IMR-90 (cell line): ENCODE data around the gene ATP4B. TPM values are rescaled to one million over a fixed set of nuclear protein-coding genes. Genes with fewer than 3 reads are reported as not detected.

Source experiments
- ATAC-seq: fragments of 200-7000 bp; cut with Tn5 transposase; 2 replicates; pipeline ENCODE4 v1.9.1; 2020; ENCODE audit warnings: low read depth, mild to moderate bottlenecking, moderate library complexity
- BruUV-seq: library from RNA; stranded (reverse); fragments of 400-500 nt; replicated peaks from 2 replicates; lab custom pipeline; 2021; lab: Mats Ljungman, UMichigan
- CTCF ChIA-PET: fragments of 300-600 bp; formaldehyde crosslinking; extraction: SDS; loops from one replicate; lab custom pipeline; 2021; ENCODE audit warnings: antibody characterized with exemption; lab: Yijun Ruan, JAX
- POLR2A ChIA-PET: fragments of 300-600 bp; sonication (Branson Sonifier 250); formaldehyde crosslinking; loops from one replicate; lab custom pipeline; 2022; ENCODE audit warnings: antibody characterized with exemption; ENCODE audit not compliant: unreplicated experiment; lab: Charles Lee
- DNase-seq: peaks from one replicate; pipeline ENCODE4 v3.0.0; 2013
- H2AFZ ChIP-seq: replicated peaks from 2 replicates; pipeline ENCODE3; 2013; ENCODE audit warnings: low read length, mild to moderate bottlenecking; ENCODE audit not compliant: poor library complexity
- H2AK5ac ChIP-seq: 2 replicates; pipeline ENCODE4 v1.6.1; 2013; ENCODE audit warnings: low read depth, low read length, inconsistent platforms
- H2AK9ac ChIP-seq: replicated peaks from 2 replicates; pipeline ENCODE3; 2013; ENCODE audit warnings: mild to moderate bottlenecking, low read depth, low read length, moderate library complexity; ENCODE audit not compliant: poor library complexity
- H2BK120ac ChIP-seq: 2 replicates; pipeline ENCODE4 v1.6.1; 2013; ENCODE audit warnings: low read depth, low read length, inconsistent platforms
- H2BK15ac ChIP-seq: 3 replicates; pipeline ENCODE4 v1.6.1; 2013; ENCODE audit warnings: low read depth, low read length, inconsistent platforms
- H2BK20ac ChIP-seq: 2 replicates; pipeline ENCODE4 v1.6.1; 2013; ENCODE audit warnings: low read depth, mild to moderate bottlenecking, inconsistent platforms, low read length, moderate library complexity
- H2BK5ac ChIP-seq: 2 replicates; pipeline ENCODE4 v1.6.1; 2013; ENCODE audit warnings: mild to moderate bottlenecking, low read depth, low read length, inconsistent platforms; ENCODE audit not compliant: poor library complexity, severe bottlenecking
- H3K14ac ChIP-seq: replicated peaks from 2 replicates; pipeline ENCODE4 v1.6.1; 2013; ENCODE audit warnings: low read depth, low read length, inconsistent platforms
- H3K18ac ChIP-seq: 2 replicates; pipeline ENCODE4 v1.6.1; 2013; ENCODE audit warnings: low read depth, low read length, control low read depth
- H3K23ac ChIP-seq: 2 replicates; pipeline ENCODE4 v1.6.1; 2013; ENCODE audit warnings: low read depth, low read length, inconsistent platforms
- H3K27ac ChIP-seq: 2 replicates; pipeline ENCODE4 v1.5.1; 2013; ENCODE audit warnings: mild to moderate bottlenecking, control low read depth, low read length; ENCODE audit not compliant: insufficient read depth
- H3K27me3 ChIP-seq: 2 replicates; pipeline ENCODE4 v1.6.1; 2013; ENCODE audit warnings: low read length; ENCODE audit not compliant: control insufficient read depth, insufficient read depth
- H3K36me3 ChIP-seq: 2 replicates; pipeline ENCODE4 v1.6.1; 2013; ENCODE audit warnings: low read length, mixed read lengths; ENCODE audit not compliant: control insufficient read depth, insufficient read depth
- H3K4ac ChIP-seq: 2 replicates; pipeline ENCODE4 v1.6.1; 2013; ENCODE audit warnings: low read depth, low read length, inconsistent platforms
- H3K4me1 ChIP-seq: 2 replicates; pipeline ENCODE4 v1.6.1; 2013; ENCODE audit warnings: low read length, mixed read lengths; ENCODE audit not compliant: control insufficient read depth, insufficient read depth
- H3K4me2 ChIP-seq: 2 replicates; pipeline ENCODE4 v1.6.1; 2013; ENCODE audit warnings: low read depth, mild to moderate bottlenecking, control low read depth, low read length, moderate library complexity
- H3K4me3 ChIP-seq: 2 replicates; pipeline ENCODE4 v1.5.1; 2013; ENCODE audit warnings: low read depth, mild to moderate bottlenecking, control low read depth, low read length, moderate library complexity; ENCODE audit not compliant: insufficient read depth
- H3K56ac ChIP-seq: 2 replicates; pipeline ENCODE4 v1.6.1; 2013; ENCODE audit warnings: low read length, inconsistent platforms; ENCODE audit not compliant: insufficient read depth; ENCODE audit errors: extremely low read depth
- H3K79me1 ChIP-seq, 2 experiments: 2 replicates each; pipeline ENCODE4 v1.6.1; 2013; ENCODE audit warnings: low read length in 2 of 2, inconsistent platforms in 1 of 2, low read depth in 1 of 2
- H3K9ac ChIP-seq: 2 replicates; pipeline ENCODE4 v1.6.1; 2013; ENCODE audit warnings: low read depth, low read length, control low read depth
- H3K9me1 ChIP-seq: 2 replicates; pipeline ENCODE4 v1.6.1; 2013; ENCODE audit warnings: low read length, inconsistent platforms; ENCODE audit not compliant: insufficient read depth
- H3K9me3 ChIP-seq: 2 replicates; pipeline ENCODE4 v1.6.1; 2013; ENCODE audit warnings: low read length; ENCODE audit not compliant: control insufficient read depth, insufficient read depth
- H4K20me1 ChIP-seq: 2 replicates; pipeline ENCODE4 v1.6.1; 2013; ENCODE audit warnings: low read length, inconsistent platforms; ENCODE audit not compliant: insufficient read depth
- H4K5ac ChIP-seq: 2 replicates; pipeline ENCODE4 v1.6.1; 2013; ENCODE audit warnings: mild to moderate bottlenecking, low read depth, low read length, control low read depth
- H4K8ac ChIP-seq, 2 experiments: 2 replicates each; pipeline ENCODE4 v1.6.1; 2013; ENCODE audit warnings: low read depth in 2 of 2, low read length in 2 of 2, control low read depth in 1 of 2, inconsistent platforms in 1 of 2
- H4K91ac ChIP-seq: 2 replicates; pipeline ENCODE4 v1.6.1; 2013; ENCODE audit warnings: low read depth, low read length, inconsistent platforms; ENCODE audit not compliant: insufficient read depth
- BHLHE40 ChIP-seq: fragments of 150-350 bp; IDR thresholded peaks from 2 replicates; pipeline ENCODE4 v1.6.1; 2016; ENCODE audit warnings: mild to moderate bottlenecking, low read depth, low read length
- CEBPB ChIP-seq: IDR thresholded peaks from 2 replicates; pipeline ENCODE4 v1.6.1; 2012; ENCODE audit warnings: low read depth, low read length, improper control_type of control experiment
- CHD1 ChIP-seq: IDR thresholded peaks from 2 replicates; pipeline ENCODE4 v1.6.1; 2012; ENCODE audit warnings: low read depth, low read length, improper control_type of control experiment
- CTCF ChIP-seq: conservative IDR thresholded peaks from 2 replicates; pipeline ENCODE4 v1.5.1; 2012; ENCODE audit warnings: mild to moderate bottlenecking, low read depth, low read length, improper control_type of control experiment
- ELK1 ChIP-seq: fragments of 150-350 bp; IDR thresholded peaks from 2 replicates; pipeline ENCODE4 v1.6.1; 2016; ENCODE audit warnings: low read depth, mild to moderate bottlenecking, low read length, moderate library complexity, borderline replicate concordance
- FOS ChIP-seq: fragments of 150-350 bp; IDR thresholded peaks from 2 replicates; pipeline ENCODE4 v1.6.1; 2016; ENCODE audit warnings: low read depth, low read length
- MAFK ChIP-seq: IDR thresholded peaks from 2 replicates; pipeline ENCODE4 v1.6.1; 2012; ENCODE audit warnings: low read depth, low read length, improper control_type of control experiment
- MAZ ChIP-seq: IDR thresholded peaks from 2 replicates; pipeline ENCODE4 v1.6.1; 2012; ENCODE audit warnings: low read depth, mild to moderate bottlenecking, low read length, improper control_type of control experiment, moderate library complexity, borderline replicate concordance
- MXI1 ChIP-seq: IDR thresholded peaks from 2 replicates; pipeline ENCODE4 v1.6.1; 2012; ENCODE audit warnings: low read depth, mild to moderate bottlenecking, low read length, moderate library complexity, borderline replicate concordance
- NFE2L2 ChIP-seq: fragments of 150-350 bp; IDR thresholded peaks from 2 replicates; pipeline ENCODE4 v1.6.1; 2016; ENCODE audit warnings: low read depth, mild to moderate bottlenecking, low read length
- POLR2A ChIP-seq: IDR thresholded peaks from 2 replicates; pipeline ENCODE4 v1.6.1; 2012; ENCODE audit warnings: mild to moderate bottlenecking, low read depth, low read length
- RAD21 ChIP-seq: IDR thresholded peaks from 2 replicates; pipeline ENCODE4 v1.6.1; 2012; ENCODE audit warnings: low read length, improper control_type of control experiment
- RFX5 ChIP-seq: IDR thresholded peaks from 2 replicates; pipeline ENCODE4 v1.8.0; 2012; ENCODE audit warnings: low read depth, mild to moderate bottlenecking, low read length, moderate library complexity
- SMC3 ChIP-seq: fragments of 150-350 bp; IDR thresholded peaks from 2 replicates; pipeline ENCODE4 v1.6.1; 2016; ENCODE audit warnings: low read depth, mild to moderate bottlenecking, antibody characterized with exemption, low read length, moderate library complexity
- USF2 ChIP-seq: fragments of 150-350 bp; IDR thresholded peaks from 2 replicates; pipeline ENCODE4 v1.6.1; 2017; ENCODE audit warnings: mild to moderate bottlenecking, antibody characterized with exemption, low read length, low read depth
- WGBS, 2 experiments: methylation state at CpG; one replicate each; pipeline versions ENCODE4 v1.1.5 to v1.1.7; 2013; ENCODE audit warnings: missing lambda C conversion rate in 2 of 2; ENCODE audit not compliant: insufficient read length in 1 of 2; ENCODE audit errors: extremely low coverage in 2 of 2; 5-methylcytosine and 5-hydroxymethylcytosine counted together
- dilution Hi-C: fragments of 300-500 bp; cut with HindIII; formaldehyde crosslinking; loops from one replicate; pipeline ENCODE4 v1.14.3; 2018; ENCODE audit warnings: low sequenced_read_pairs; ENCODE audit not compliant: unreplicated experiment
- in situ Hi-C: fragments of 300-500 bp; cut with MboI; formaldehyde crosslinking; loops from 3 replicates; pipeline ENCODE4 v1.14.3; 2019; ENCODE audit warnings: low sequenced_read_pairs, inconsistent platforms, mixed read lengths
- intact Hi-C: fragments of 100-400 bp; cut with micrococcal nuclease; formaldehyde crosslinking; loops from 2 replicates; pipeline ENCODE4 v1.10.0; 2022
- polyA plus RNA-seq, 3 experiments: library from polyadenylated mRNA; depleted of rRNA; stranded (reverse); fragments of >200 nt; gene quantifications; 2 replicates each; pipeline ENCODE4 v1.2.3, GENCODE V29; 2012; ENCODE audit warnings: low replicate concordance in 1 of 3
- total RNA-seq: library from RNA; depleted of rRNA; stranded (reverse); fragments of >200 nt; gene quantifications from 2 replicates; pipeline ENCODE4 v1.2.3, GENCODE V29; 2012

The ATP4B gene
- total and polyA plus RNA-seq, 2 of the 4 experiments (the other 2 are of a cell fraction), result not detected

GRCh38 chr13:113623491-113624234 lies 34.3 kb downstream of the ATP4B start:
- H3K9me1 ChIP-seq, result peaks cover 12% of the 10 kb centered on the region; the same call in 1 of the 2 replicates
- no peak overlapping the region for H3K23ac ChIP-seq
- no peaks in the 10 kb centered on the region for H3K9me3 ChIP-seq
- CTCF ChIA-PET, result no interaction called here
- in situ Hi-C loops (no loop called here), dilution Hi-C loops (no loop called here), intact Hi-C loops (no loop called here)
- H3K56ac ChIP-seq, result no peak overlapping the region
- no peak overlapping the region for H3K4me2 ChIP-seq
- H4K5ac ChIP-seq, result no peak overlapping the region
- H2BK5ac ChIP-seq, result no peak overlapping the region
- H2AFZ ChIP-seq, result no peak overlapping the region
- no peak overlapping the region for H3K4me3 ChIP-seq
- 100% methylated on average over 2 of the region's 20 CpGs; no CpG with 5 or more reads in 1 of the 2 experiments for WGBS, 2 experiments
- H4K8ac ChIP-seq, result no peak overlapping the region
- 0 out of 2 replicates have a peak overlapping the region, but pooled peaks have one; percentile 0 for H2AK5ac ChIP-seq
- BruUV-seq, result no TSS peak
- peaks cover 62% of the 10 kb centered on the region for H4K20me1 ChIP-seq
- no peak overlapping the region for H3K27ac ChIP-seq
- H3K14ac ChIP-seq, result no peak overlapping the region
- no peak overlapping the region for H2BK20ac ChIP-seq
- peaks cover 30% of the 10 kb centered on the region for H3K36me3 ChIP-seq
- no peaks in the 10 kb centered on the region for H3K27me3 ChIP-seq
- peaks cover 19 to 67% of the 10 kb centered on the region in 2 experiments for H3K79me1 ChIP-seq
- DNase-seq (no peak), ATAC-seq (no peak)
- no peak overlapping the region for H2BK120ac ChIP-seq
- no peak overlapping the region for H3K4ac ChIP-seq
- peaks cover 13% of the 10 kb centered on the region for H3K4me1 ChIP-seq
- POLR2A ChIA-PET, result no interaction called here
- H3K9ac ChIP-seq, result no peak overlapping the region
- H4K91ac ChIP-seq, result no peak overlapping the region
- H3K18ac ChIP-seq, result no peak overlapping the region
- H2BK15ac ChIP-seq, result no peak overlapping the region
- peak overlapping the region; percentile 28 for H2AK9ac ChIP-seq
- TF ChIP-seq BHLHE40 (no peak), CEBPB (no peak), CTCF (no peak), MXI1 (no peak), USF2 (no peak), FOS (no peak), RFX5 (no peak), CHD1 (no peak), MAFK (no peak), NFE2L2 (no peak), SMC3 (no peak), MAZ (no peak), POLR2A (no peak), ELK1 (no peak), RAD21 (no peak)
